Right lobe of liver (tissue), 6 donors: ENCODE measurements around the gene MMP17. TPM values are rescaled to one million over a fixed set of nuclear protein-coding genes. Genes with fewer than 3 reads are reported as not detected.

Experiments
- ATAC-seq, 4 donors: fragments of 200-7000 bp; cut with Tn5 transposase; one replicate each; pipeline ENCODE4 v1.9.1; 2020; ENCODE audit warnings: mild to moderate bottlenecking in 4 of 4, moderate library complexity in 4 of 4
- DNase-seq, 3 donors: peaks; one replicate each; pipeline ENCODE4 v3.0.0-alpha.2; 2020
- H3K27ac ChIP-seq, 3 donors: fragments of 200-600 bp; one replicate each; pipeline ENCODE4 v1.8.0; 2022
- H3K27me3 ChIP-seq, 2 donors: fragments of 200-600 bp; one replicate each; pipeline ENCODE4 v1.8.0; 2022
- H3K36me3 ChIP-seq, 4 donors: fragments of 200-600 bp; sonication (generic) in 1 of 4; one replicate each; pipeline versions ENCODE4 v1.5.1 to v1.8.0; 2017 to 2022; ENCODE audit warnings: control low read depth in 1 of 4
- H3K4me1 ChIP-seq, 4 donors: fragments of 200-600 bp; sonication (generic) in 1 of 4; one replicate each; pipeline versions ENCODE4 v1.5.1 to v1.8.0; 2017 to 2022; ENCODE audit warnings: control low read depth in 1 of 4
- H3K4me3 ChIP-seq, 3 donors: fragments of 200-600 bp; one replicate each; pipeline ENCODE4 v1.8.0; 2022
- H3K9me3 ChIP-seq, 4 donors: fragments of 200-600 bp; sonication (generic) in 1 of 4; one replicate each; pipeline versions ENCODE4 v1.5.1 to v1.8.0; 2017 to 2022; ENCODE audit warnings: control low read depth in 1 of 4
- POLR2A ChIP-seq: fragments of 450-650 bp; IDR thresholded peaks from one replicate; pipeline ENCODE4 v1.6.1; 2017; ENCODE audit warnings: antibody characterized with exemption, mild to moderate bottlenecking
- WGBS: methylation state at CpG from one replicate; pipeline ENCODE4 v1.1.6; 2018; ENCODE audit warnings: low coverage, low lambda C conversion rate; ENCODE audit not compliant: insufficient coverage; ENCODE audit errors: missing lambda C conversion rate; 5-methylcytosine and 5-hydroxymethylcytosine counted together
- intact Hi-C, 2 donors: fragments of 100-400 bp; cut with DNase I; formaldehyde crosslinking; loops; one replicate each; pipeline versions ENCODE4 v1.11.2 to v1.14.1; 2022
- total RNA-seq, 6 experiments: library from RNA; depleted of rRNA in 2 of 6; stranded (reverse); fragments of >200 nt in 2 of 6; fragmentation: NEBNext Ultra II Directional in 3 of 6; extraction: Animal tissue kit (Norgen Biotek cat#: 25700) in 3 of 6; gene quantifications; one replicate each; pipeline versions ENCODE4 v1.1.0 to v1.2.4, GENCODE V29; 2016 to 2023
- TF ChIP-seq, protein P1 (sequence below), 4 donors: fragments of 200-600 bp in 3 of 4; fragments of 450-650 bp in 1 of 4; IDR thresholded peaks; one replicate each; pipeline versions ENCODE4 v1.5.1 to v1.8.0; 2016 to 2022; ENCODE audit warnings: antibody characterized with exemption in 4 of 4, mild to moderate bottlenecking in 2 of 4
- donor health status: DM: no; HTN: yes; CAD: no.
- donor health status: DM: no; HTN: no; CAD: no.
- donor health status: DM: no; HTN: no; CAD: no.
- donor health status: DM: no; HTN: yes; CAD: no.
- donor health status: DM: no; HTN: yes; CAD: no.

MMP17 gene
- total RNA-seq, 6 experiments from 2014 or later = 0.58 to 3.9 (median 0.73) TPM

DNA sequence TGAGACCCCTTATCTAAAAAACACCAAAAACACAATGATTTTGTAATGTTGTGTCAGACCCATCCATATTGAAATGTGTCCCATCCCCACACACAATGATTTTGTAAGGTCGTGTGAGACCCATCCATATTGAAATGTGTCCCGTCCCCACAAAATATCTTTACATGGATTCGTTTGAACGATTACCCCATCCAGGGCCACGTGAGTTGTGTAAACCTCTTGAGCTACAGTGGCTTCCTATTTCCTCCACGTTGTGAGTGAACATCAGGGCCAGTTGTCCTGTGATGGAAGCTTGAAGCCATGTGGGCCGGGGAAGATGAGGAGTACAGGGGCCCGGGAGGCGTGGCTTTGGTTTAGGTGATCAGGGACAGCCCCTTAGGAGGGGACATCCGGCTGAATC is 39.3 kb downstream of the MMP17 start:
- intact Hi-C loops = no loop called here
- DNase-seq = no peak
- Histone ChIP-seq H3K27ac (no peak overlapping the region), H3K36me3 (no peaks in the 10 kb centered on the region), H3K4me1 (peaks cover 0 to 10% (median 0%) of the 10 kb centered on the region in 4 donors), H3K9me3 (no peaks in the 10 kb centered on the region), H3K27me3 (no peaks in the 10 kb centered on the region), H3K4me3 (no peak overlapping the region)
- no peak for ATAC-seq
- no peak for TF ChIP-seq POLR2A
- TF ChIP-seq, protein P1, sequence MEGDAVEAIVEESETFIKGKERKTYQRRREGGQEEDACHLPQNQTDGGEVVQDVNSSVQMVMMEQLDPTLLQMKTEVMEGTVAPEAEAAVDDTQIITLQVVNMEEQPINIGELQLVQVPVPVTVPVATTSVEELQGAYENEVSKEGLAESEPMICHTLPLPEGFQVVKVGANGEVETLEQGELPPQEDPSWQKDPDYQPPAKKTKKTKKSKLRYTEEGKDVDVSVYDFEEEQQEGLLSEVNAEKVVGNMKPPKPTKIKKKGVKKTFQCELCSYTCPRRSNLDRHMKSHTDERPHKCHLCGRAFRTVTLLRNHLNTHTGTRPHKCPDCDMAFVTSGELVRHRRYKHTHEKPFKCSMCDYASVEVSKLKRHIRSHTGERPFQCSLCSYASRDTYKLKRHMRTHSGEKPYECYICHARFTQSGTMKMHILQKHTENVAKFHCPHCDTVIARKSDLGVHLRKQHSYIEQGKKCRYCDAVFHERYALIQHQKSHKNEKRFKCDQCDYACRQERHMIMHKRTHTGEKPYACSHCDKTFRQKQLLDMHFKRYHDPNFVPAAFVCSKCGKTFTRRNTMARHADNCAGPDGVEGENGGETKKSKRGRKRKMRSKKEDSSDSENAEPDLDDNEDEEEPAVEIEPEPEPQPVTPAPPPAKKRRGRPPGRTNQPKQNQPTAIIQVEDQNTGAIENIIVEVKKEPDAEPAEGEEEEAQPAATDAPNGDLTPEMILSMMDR (IDR thresholded peaks at IDR 0.05) = no peak
- WGBS = 70% methylated on average over 10 of the region's 10 CpGs

DNA sequence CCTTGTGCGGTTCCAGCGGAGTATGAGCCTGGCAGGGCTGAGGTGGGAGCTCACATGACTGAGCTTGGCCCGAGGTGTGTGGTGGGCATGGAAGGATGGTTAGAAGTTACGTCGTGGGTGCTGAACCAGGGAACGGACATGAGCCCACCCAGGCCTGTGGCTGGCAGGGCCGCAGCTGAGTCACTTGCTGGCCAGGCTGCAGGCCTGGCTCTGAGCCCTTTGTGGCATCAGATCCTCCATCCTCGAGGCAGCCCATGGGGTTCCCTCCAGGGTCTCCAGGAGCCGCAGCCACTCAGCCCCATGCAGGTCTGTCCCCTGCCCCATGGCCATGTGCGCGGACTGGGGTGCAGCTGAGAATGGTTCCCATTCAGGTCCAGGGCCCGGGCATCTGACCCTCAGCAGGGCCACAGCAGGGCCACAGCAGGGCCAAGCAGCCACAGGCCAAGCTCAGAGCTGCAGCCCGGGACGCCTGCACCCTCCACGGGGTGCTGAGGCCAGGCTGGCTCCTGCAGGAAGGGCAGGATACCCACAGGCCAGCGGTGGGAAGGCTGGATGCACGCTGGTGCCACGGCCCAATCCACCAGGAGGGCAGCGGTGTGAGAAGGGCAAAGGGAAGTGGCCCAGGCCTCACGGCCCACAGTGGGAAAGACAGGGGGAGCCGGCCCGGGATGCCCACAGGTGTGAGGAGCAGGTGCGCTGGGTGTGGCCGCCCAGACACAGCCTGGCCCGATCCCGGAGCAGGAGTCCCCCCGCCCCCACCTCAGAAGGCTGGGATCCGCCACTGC is 39.9 kb downstream of the MMP17 start:
- WGBS = no CpG with 5 or more reads among the region's 28 CpGs
- H3K4me1 ChIP-seq = peaks cover 0 to 4% (median 0%) of the 10 kb centered on the region in 4 donors
- H3K4me3 ChIP-seq = no peak overlapping the region
- TF ChIP-seq, protein P1 (IDR thresholded peaks at IDR 0.05) = no peak
- TF ChIP-seq POLR2A = no peak
- H3K27me3 ChIP-seq = no peaks in the 10 kb centered on the region
- no peak overlapping the region for H3K27ac ChIP-seq
- DNase-seq (no peak), ATAC-seq (peak in 1 of 4 donors; percentile 34)
- no peaks in the 10 kb centered on the region for H3K36me3 ChIP-seq
- intact Hi-C loops = no loop called here
- H3K9me3 ChIP-seq = no peaks in the 10 kb centered on the region

DNA sequence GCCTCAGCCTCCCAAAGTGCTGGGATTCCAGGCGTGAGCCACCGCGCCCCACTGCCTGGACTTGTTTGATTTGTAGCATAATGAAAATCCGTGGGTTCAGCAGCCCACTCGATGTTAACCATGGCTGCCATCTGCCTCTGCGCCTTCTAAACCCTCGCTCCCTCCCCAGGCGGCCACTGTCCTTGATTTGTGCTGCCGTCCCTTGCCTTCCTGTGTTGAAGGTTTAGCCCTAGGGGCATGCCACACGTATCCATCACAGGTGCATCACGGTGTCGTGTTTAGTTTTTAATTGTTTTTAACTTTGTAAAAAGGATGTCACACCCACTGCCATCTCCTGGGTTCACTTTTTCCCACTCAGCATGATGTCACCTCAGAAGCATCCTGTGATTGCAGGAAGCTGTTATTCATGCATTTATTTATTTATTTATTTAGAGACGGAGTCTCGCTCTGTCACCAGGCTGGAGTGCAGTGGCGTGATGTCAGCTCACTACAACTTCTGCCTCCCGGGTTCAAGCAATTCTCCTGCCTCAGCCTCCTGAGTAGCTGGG is 41.8 kb downstream of the MMP17 start:
- WGBS = 74% methylated on average over 12 of the region's 16 CpGs
- H3K27ac ChIP-seq = no peak overlapping the region
- ATAC-seq (peak in 1 of 4 donors; percentile 65), DNase-seq (no peak)
- H3K9me3 ChIP-seq = no peaks in the 10 kb centered on the region
- TF ChIP-seq, protein P1 (IDR thresholded peaks at IDR 0.05) = no peak
- no peak for TF ChIP-seq POLR2A
- H3K36me3 ChIP-seq = no peaks in the 10 kb centered on the region
- no peaks in the 10 kb centered on the region for H3K4me1 ChIP-seq
- H3K27me3 ChIP-seq = no peaks in the 10 kb centered on the region
- H3K4me3 ChIP-seq = no peak overlapping the region
- intact Hi-C loops = no loop called here

DNA sequence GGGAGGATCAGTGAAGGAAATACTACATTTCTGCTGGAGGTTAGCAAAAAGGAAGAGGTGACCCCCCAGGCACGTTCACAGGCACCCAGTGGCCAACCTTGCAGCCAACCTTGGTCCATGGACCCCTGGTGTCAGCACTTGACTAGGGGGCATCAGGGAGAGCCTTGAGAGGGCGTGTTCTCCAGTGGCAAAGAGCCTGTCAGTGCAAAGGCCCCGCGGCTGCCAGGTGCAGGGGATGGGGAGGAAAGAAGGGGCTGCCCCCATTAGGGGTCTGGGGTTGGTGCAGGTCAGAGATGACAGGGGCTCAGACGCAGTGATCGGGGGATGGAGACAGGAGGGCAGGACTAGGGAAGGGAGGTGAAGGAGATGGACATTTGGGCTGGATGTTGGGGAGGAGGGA is 43.5 kb downstream of the MMP17 start:
- peak in 1 of 4 donors; percentile 16 for ATAC-seq
- Histone ChIP-seq H3K4me3 (no peak overlapping the region), H3K9me3 (no peaks in the 10 kb centered on the region), H3K27ac (no peak overlapping the region), H3K36me3 (no peaks in the 10 kb centered on the region), H3K4me1 (no peaks in the 10 kb centered on the region), H3K27me3 (no peaks in the 10 kb centered on the region)
- no peak for TF ChIP-seq POLR2A
- TF ChIP-seq, protein P1 (IDR thresholded peaks at IDR 0.05) = no peak
- intact Hi-C loops = no loop called here
- DNase-seq = no peak
- WGBS = 81% methylated on average over 5 of the region's 6 CpGs
